Fibroblast of villous mesenchyme (primary cell): ENCODE data around the gene RHOBTB3. TPM values are rescaled to one million over a fixed set of nuclear protein-coding genes. Genes with fewer than 3 reads are reported as not detected.

ENCODE experiments used
- DNase-seq: peaks from one replicate; pipeline ENCODE4 v3.0.0-alpha.2; 2010; ENCODE audit warnings: low read depth
- H3K4me3 ChIP-seq: 2 replicates; pipeline ENCODE4 v1.5.1; 2011; ENCODE audit warnings: low read depth, mild to moderate bottlenecking, low read length
- CTCF ChIP-seq: IDR thresholded peaks from 2 replicates; pipeline ENCODE4 v1.5.1; 2012; ENCODE audit warnings: low read depth, mild to moderate bottlenecking, low read length; ENCODE audit not compliant: insufficient read depth
- total RNA-seq: library from RNA; depleted of rRNA; stranded (reverse); fragments of >200 nt; gene quantifications from 2 replicates; pipeline ENCODE4 v1.2.3, GENCODE V29; 2012

The RHOBTB3 gene
- total RNA-seq, 1 donor, result 720 TPM

GRCh38 chr5:95841914-95842812, 111.0 kb downstream of the RHOBTB3 start:
- H3K4me3 ChIP-seq, result no peak overlapping the region
- no peak for TF ChIP-seq CTCF
- DNase-seq, result peak; percentile 95

DNA sequence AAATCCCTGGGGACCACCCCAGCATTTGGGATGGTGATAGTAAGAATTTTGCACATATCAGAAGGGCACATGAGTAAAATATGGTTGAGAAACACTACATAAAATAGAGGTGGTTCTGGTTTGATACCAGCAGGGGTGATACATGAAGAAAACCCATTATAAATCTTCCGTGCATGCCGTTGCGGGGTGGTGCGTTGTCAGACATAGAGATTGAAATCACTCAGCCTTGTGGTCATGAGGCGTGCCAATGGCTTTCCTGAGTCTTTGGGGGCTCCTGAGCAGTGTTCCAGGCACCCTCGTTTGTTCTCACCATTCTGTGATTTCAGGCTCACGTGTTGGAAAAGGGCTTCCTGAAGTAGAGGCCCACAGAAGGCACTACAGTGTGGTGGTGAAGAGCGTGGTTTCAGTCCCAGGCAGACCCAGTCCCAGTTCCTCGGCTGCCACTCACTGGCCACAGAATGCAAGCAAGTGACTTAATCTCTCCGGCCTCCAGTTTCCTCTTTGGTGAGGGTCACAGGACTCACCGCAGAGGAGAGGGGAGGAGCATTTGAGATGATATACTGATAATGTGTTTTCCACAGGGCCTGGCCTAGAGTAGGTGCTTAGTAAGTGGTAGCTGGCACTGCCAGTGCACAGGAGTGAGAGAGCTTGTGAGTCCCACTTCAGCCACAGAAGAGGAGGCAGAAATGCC, 111.9 kb downstream of the RHOBTB3 start:
- DNase-seq, result peak; percentile 90
- H3K4me3 ChIP-seq, result no peak overlapping the region
- no peak for TF ChIP-seq CTCF

DNA sequence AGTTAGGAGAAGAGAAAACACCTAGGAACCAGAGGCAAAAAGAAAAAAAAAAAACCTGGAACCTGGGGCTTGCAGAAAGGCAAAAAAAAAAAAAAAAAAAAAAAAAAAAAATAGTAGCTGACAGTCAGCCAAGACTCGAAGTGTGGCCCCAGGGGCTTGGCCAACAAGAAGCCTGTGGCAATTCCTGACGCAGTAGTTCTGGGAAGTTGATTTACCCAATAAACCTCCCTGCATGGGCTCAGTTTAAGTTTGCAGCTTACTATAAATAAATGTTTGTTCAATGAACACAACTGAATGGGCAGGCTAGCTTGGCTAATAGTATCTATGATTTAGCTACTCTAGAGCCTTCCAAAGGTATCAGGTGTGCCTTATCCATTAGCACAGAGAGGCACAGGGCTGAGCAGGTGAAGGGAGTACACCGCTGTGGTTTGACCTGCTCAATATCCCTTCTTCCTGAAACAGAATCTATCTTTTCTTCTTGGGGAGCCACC, 112.6 kb downstream of the RHOBTB3 start:
- DNase-seq, result peak; percentile 82
- no peak for TF ChIP-seq CTCF
- H3K4me3 ChIP-seq, result no peak overlapping the region

DNA sequence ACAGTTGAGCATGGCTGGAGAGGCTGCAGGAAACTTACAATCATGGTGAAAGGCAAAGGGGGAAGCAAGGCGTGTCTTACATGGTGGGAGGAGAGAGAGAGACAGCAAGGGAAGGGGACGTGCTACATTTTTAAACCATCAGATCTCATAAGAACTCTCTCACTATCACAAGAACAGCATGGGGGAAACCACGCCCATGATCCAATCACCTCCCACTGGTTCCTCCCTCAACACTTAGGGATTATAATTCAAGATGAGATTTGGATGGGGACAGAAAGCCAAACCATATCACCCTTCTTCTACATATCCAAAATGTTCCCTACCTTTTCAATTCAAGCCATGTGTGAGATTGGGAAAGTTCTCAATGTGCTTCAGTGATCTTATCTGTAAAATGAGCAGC, 114.3 kb downstream of the RHOBTB3 start:
- DNase-seq, result no peak
- no peak for TF ChIP-seq CTCF
- no peak overlapping the region for H3K4me3 ChIP-seq

Other genes starting within 250 kb of the RHOBTB3 start
- 144 and 191 TPM in 2 replicates for gene SKIC3, start 176.4 kb upstream of the RHOBTB3 start, total RNA-seq
- 12.6 and 21.6 TPM in 2 replicates for gene ARSK, start 176.2 kb upstream of the RHOBTB3 start, total RNA-seq
- 0.32 and 0.43 TPM in 2 replicates for gene GPR150, start 111.2 kb upstream of the RHOBTB3 start, total RNA-seq
- 1.6 and 2.6 TPM in 2 replicates for gene RFESD, start 84.6 kb upstream of the RHOBTB3 start, total RNA-seq
- gene SPATA9, start 48.3 kb upstream of the RHOBTB3 start, total RNA-seq, result 1.3 TPM in 2 replicates
- gene GLRX, start 91.4 kb downstream of the RHOBTB3 start, total RNA-seq, result 152 and 437 TPM in 2 replicates
- 136 and 302 TPM in 2 replicates for gene ELL2, start 230.5 kb downstream of the RHOBTB3 start, total RNA-seq